Endothelial cell of umbilical vein (primary cell): ENCODE measurements around the gene RPP38.

Experiments used
- CTCF ChIP-seq, 2 donors: IDR thresholded peaks; 1 replicate in 1 of 2; 2 replicates in 1 of 2; pipeline ENCODE4 v1.5.1; 2011; ENCODE audit warnings: low read length in 2 of 2, mild to moderate bottlenecking in 2 of 2, moderate library complexity in 2 of 2, control low read depth in 1 of 2, inconsistent platforms in 1 of 2, low read depth in 1 of 2; ENCODE audit not compliant: insufficient read depth in 1 of 2; ENCODE audit errors: extremely low read depth in 1 of 2
- EZH2 ChIP-seq: IDR thresholded peaks from 2 replicates; pipeline ENCODE4 v1.6.1; 2012; ENCODE audit warnings: borderline replicate concordance, low read depth, mild to moderate bottlenecking, moderate library complexity, low read length, inconsistent platforms; ENCODE audit not compliant: severe bottlenecking
- FOS ChIP-seq: IDR thresholded peaks from 2 replicates; pipeline ENCODE4 v1.6.1; 2011; ENCODE audit warnings: mild to moderate bottlenecking, low read length, moderate library complexity, borderline replicate concordance; ENCODE audit not compliant: insufficient read depth

GRCh38 chr10:15083674-15084501, 13.3 kb upstream of the RPP38 start:
- TF ChIP-seq CTCF (IDR thresholded peaks at IDR 0.05; ENCODE audit: extremely low read depth in 1 of 2, insufficient read depth in 1 of 2, low read depth in 1 of 2, low read length in 2 of 2) = peak in 1 of 2 donors; percentile 3
- TF ChIP-seq FOS = no peak
- TF ChIP-seq EZH2 = no peak
